ENCODE measurements around the gene RNASE1.
"Not testable (repeated sequence)": the region's sequence is repeated elsewhere in the genome, so short reads cannot be mapped to it uniquely, and the experiment has no call there.

RNASE1 gene

DNA sequence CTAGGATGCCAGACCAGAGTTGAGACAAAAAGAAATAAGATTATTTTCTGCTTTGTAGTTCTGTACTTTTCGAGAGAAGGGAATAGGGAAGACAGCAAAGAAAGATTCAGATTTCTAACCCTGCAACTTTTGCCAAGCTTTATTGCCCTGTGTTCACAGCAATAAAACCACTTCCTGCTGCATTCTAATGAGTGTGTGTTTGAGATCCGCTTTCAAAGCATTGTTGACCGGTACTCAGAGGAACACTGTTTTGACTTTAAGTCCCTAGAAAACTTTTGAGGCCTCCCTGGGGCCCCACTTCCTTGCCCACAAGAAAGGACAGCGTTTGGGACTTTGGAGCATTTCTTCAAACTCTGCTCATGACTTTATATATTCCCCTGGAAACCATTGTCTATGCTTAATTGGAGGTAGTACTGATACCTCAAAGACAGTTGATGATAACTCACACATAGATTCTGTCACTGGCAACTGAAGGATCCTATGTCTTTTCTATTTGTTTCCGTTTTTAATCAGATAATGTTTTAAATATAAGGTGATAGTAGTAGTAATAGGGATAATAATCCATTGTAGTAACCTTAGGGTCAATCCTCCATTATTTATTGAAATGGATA, 20.3 kb downstream of the RNASE1 start:
- DNase-seq (ENCODE audit: low read depth in 1 of 2, low spot score in 1 of 2), result peak in 1 of 2 experiments; percentile 15

GRCh38 chr14:20781803-20782202, 20.8 kb downstream of the RNASE1 start:
- no peak for DNase-seq (ENCODE audit: low read depth in 1 of 2, low spot score in 1 of 2)
- no peak for TF ChIP-seq JUND (IDR thresholded peaks at IDR 0.05; ENCODE audit: low read depth)
- in situ Hi-C loops (cut with HindIII; ENCODE audit: low pct_unique_long_range_greater_than_20kb, low sequenced_read_pairs), result no loop called here

More for the DNA sequence above, 20.3 kb downstream of the RNASE1 start:
- in situ Hi-C loops (cut with HindIII; ENCODE audit: low pct_unique_long_range_greater_than_20kb, low sequenced_read_pairs), result no loop called here
- TF ChIP-seq JUND (IDR thresholded peaks at IDR 0.05; ENCODE audit: low read depth), result no peak

GRCh38 chr14:20775901-20776300, 26.7 kb downstream of the RNASE1 start:
- in situ Hi-C loops (cut with HindIII; ENCODE audit: low pct_unique_long_range_greater_than_20kb, low sequenced_read_pairs), result no loop called here
- no peak for TF ChIP-seq JUND (IDR thresholded peaks at IDR 0.05; ENCODE audit: low read depth)
- DNase-seq (ENCODE audit: low read depth in 1 of 2, low spot score in 1 of 2), result no peak

DNA sequence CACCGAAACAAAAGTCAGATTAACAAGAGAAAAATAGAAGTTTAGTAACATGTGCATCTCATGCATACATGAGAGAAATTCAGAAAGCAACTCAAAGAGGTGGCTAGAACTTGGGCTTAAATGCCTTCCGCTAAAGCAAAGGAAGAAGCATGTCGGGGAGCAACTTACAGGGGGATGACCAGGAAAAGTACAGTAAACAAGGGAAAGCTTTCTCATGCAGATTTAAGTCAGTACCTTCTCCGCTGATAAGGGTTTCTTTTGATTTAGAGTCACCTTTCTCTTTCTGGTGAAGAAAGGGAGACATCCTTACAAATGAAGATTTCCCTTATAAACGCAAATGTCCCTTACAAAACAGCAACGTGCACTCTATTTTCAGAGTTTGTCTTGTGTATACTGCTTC, 27.6 kb downstream of the RNASE1 start:
- in situ Hi-C loops (cut with HindIII; ENCODE audit: low pct_unique_long_range_greater_than_20kb, low sequenced_read_pairs), result no loop called here
- DNase-seq (ENCODE audit: low read depth in 1 of 2, low spot score in 1 of 2), result no peak
- TF ChIP-seq JUND (IDR thresholded peaks at IDR 0.05; ENCODE audit: low read depth), result no peak

GRCh38 chr14:20774258-20774824, 28.3 kb downstream of the RNASE1 start:
- in situ Hi-C loops (cut with HindIII; ENCODE audit: low pct_unique_long_range_greater_than_20kb, low sequenced_read_pairs), result no loop called here
- DNase-seq (ENCODE audit: low read depth in 1 of 2, low spot score in 1 of 2), result no peak
- TF ChIP-seq JUND (IDR thresholded peaks at IDR 0.05; ENCODE audit: low read depth), result no peak

DNA sequence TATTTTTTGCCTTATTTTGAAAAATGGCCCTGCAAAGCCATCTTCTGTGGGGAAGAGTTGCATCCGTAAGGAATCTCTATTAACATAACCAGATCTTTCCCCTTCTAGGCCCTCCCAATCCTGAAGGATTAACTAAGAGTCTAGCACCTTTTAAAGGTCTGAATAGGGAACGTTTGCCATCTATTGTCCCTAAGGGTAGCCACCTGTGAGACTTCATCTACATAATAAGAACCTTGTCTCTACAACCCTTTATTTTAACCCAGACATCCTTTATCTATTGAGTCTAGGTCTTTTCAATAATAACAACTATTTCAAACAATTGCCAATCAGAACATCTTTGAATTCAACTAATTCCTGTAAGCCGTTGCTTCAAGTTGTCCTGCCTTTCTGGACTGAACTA, 30.0 kb downstream of the RNASE1 start:
- TF ChIP-seq JUND (IDR thresholded peaks at IDR 0.05; ENCODE audit: low read depth), result no peak
- in situ Hi-C loops (cut with HindIII; ENCODE audit: low pct_unique_long_range_greater_than_20kb, low sequenced_read_pairs), result no loop called here
- DNase-seq (ENCODE audit: low read depth in 1 of 2, low spot score in 1 of 2), result no peak

DNA sequence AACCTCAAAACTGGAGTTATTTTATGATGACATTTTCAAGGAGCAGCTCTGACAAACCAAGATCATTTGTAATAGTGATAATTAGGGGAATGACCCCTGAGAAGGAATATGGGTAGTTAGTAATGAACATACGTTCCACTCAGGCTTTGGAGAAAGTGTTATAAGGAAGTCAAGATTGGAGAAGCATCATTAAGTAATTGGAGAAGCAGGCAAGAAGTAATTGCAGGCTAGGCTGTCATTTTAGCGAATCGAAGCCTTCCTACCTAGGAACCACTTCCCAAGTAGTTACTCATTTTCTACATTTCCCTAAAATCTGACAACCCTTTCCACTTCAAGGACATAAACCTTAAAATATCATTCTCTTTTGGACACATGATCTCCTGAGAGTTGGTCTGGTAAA, 33.2 kb downstream of the RNASE1 start:
- in situ Hi-C loops (cut with HindIII; ENCODE audit: low pct_unique_long_range_greater_than_20kb, low sequenced_read_pairs), result no loop called here
- DNase-seq (ENCODE audit: low read depth in 1 of 2, low spot score in 1 of 2), result no peak
- no peak for TF ChIP-seq JUND (IDR thresholded peaks at IDR 0.05; ENCODE audit: low read depth)

- TF ChIP-seq JUND (IDR thresholded peaks at IDR 0.05; ENCODE audit: low read depth), result no peak
- in situ Hi-C loops (cut with HindIII; ENCODE audit: low pct_unique_long_range_greater_than_20kb, low sequenced_read_pairs), result no loop called here
- DNase-seq (ENCODE audit: low read depth in 1 of 2, low spot score in 1 of 2), result no peak
Measured at GRCh38 chr14:20768593-20768892, 34.1 kb downstream of the RNASE1 start.

- no peak for TF ChIP-seq JUND (IDR thresholded peaks at IDR 0.05; ENCODE audit: low read depth)
- in situ Hi-C loops (cut with HindIII; ENCODE audit: low pct_unique_long_range_greater_than_20kb, low sequenced_read_pairs), result no loop called here
- DNase-seq (ENCODE audit: low read depth in 1 of 2, low spot score in 1 of 2), result no peak
Measured at GRCh38 chr14:20760950-20761349, 41.7 kb downstream of the RNASE1 start.

DNA sequence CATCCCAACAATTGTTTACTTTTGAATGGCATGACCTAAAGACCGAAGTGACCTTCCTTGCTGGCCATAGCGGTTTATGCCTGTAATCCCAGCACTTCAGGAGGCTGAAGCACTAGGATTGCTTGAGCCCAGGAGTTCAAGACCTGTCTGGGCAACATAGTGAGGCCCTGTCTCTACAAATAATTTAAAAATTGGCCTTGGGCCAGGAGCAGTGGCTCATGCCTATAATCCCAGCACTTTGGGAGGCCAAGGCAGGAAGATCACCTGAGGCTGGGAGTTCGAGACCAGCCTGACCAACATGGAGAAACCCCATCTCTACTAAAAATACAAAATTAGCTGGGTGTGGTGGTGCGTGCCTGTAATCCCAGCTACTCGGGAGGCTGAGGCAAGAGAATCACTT, 43.2 kb downstream of the RNASE1 start:
- DNase-seq (ENCODE audit: low read depth in 1 of 2, low spot score in 1 of 2); in situ Hi-C loops (cut with HindIII; ENCODE audit: low pct_unique_long_range_greater_than_20kb, low sequenced_read_pairs): not testable (repeated sequence)

DNA sequence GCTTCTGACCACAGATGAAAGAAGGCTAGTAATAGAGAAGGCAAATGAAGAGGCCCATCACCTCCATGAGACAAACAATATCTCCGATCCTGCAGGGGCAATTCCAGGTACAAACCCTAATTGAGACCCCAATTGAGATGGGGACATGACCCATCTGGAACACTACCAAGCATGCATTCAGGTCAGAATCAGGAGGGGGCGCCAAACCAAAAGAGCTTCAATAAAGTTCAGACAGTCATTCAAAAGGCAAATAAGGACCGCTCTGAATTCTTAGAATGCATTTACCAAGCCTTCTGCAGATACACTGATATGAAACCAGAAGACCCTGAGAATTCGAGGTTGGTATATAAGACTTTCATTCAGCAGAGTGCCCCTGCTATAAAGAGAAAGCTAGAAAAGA, 44.7 kb downstream of the RNASE1 start:
- peak in 1 of 2 experiments; percentile 11 for DNase-seq (ENCODE audit: low read depth in 1 of 2, low spot score in 1 of 2)
- TF ChIP-seq JUND (IDR thresholded peaks at IDR 0.05; ENCODE audit: low read depth), result no peak
- in situ Hi-C loops (cut with HindIII; ENCODE audit: low pct_unique_long_range_greater_than_20kb, low sequenced_read_pairs), result no loop called here

GRCh38 chr14:20755037-20755436, 47.6 kb downstream of the RNASE1 start:
- DNase-seq (ENCODE audit: low read depth in 1 of 2, low spot score in 1 of 2), result peak in 1 of 2 experiments; percentile 63
- TF ChIP-seq JUND (IDR thresholded peaks at IDR 0.05; ENCODE audit: low read depth), result no peak
- in situ Hi-C loops (cut with HindIII; ENCODE audit: low pct_unique_long_range_greater_than_20kb, low sequenced_read_pairs), result no loop called here

DNA sequence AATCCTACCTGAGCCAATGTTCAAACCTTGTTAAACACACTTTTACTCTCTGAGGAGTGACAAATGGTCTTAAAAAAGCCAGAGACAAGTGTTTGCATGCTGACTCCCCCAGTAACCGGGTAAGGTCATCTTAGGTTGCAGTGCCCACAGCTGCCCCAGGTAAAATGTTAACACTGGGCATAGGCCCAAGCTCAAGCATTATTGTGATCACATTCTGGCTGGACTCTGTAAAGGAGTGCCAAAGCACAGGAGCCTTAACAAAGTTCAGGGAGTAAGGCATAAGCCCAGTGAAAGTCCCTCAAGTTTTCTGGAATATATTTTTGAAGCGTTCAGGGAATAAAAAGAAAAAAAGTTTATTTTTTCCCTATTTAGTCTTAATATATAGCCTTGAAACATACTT, 48.3 kb downstream of the RNASE1 start:
- no peak for TF ChIP-seq JUND (IDR thresholded peaks at IDR 0.05; ENCODE audit: low read depth)
- DNase-seq (ENCODE audit: low read depth in 1 of 2, low spot score in 1 of 2), result no peak
- in situ Hi-C loops (cut with HindIII; ENCODE audit: low pct_unique_long_range_greater_than_20kb, low sequenced_read_pairs), result no loop called here

- no peak for DNase-seq (ENCODE audit: low read depth in 1 of 2, low spot score in 1 of 2)
- TF ChIP-seq JUND (IDR thresholded peaks at IDR 0.05; ENCODE audit: low read depth), result no peak
- in situ Hi-C loops (cut with HindIII; ENCODE audit: low pct_unique_long_range_greater_than_20kb, low sequenced_read_pairs), result no loop called here
Measured at GRCh38 chr14:20751963-20752562, 50.6 kb downstream of the RNASE1 start.

Measured in T47D (cell line).